A673 (cell line): Measurements from ENCODE around the gene OSBP2. TPM values are rescaled to one million over a fixed set of nuclear protein-coding genes. Genes with fewer than 3 reads are reported as not detected.
A peak's percentile ranks its signal among the peaks of the same experiment; 100 is the strongest.

Source experiments
- BruUV-seq: library from RNA; stranded (reverse); fragments of 400-500 nt; replicated peaks from 2 replicates; lab custom pipeline; 2021; lab: Mats Ljungman, UMichigan
- CTCF ChIA-PET: fragments of 300-600 bp; sonication (Branson Sonifier 250); formaldehyde crosslinking; loops from one replicate; lab custom pipeline; 2022; ENCODE audit warnings: antibody characterized with exemption; lab: Charles Lee
- POLR2A ChIA-PET: fragments of 300-600 bp; sonication (Branson Sonifier 250); formaldehyde crosslinking; loops from one replicate; lab custom pipeline; 2022; ENCODE audit warnings: antibody characterized with exemption; ENCODE audit not compliant: low non-redundant PET; lab: Charles Lee
- DNase-seq: peaks from one replicate; pipeline ENCODE4 v3.0.0-alpha.2; 2015; ENCODE audit warnings: low spot score
- H3K27ac ChIP-seq: fragments of 200-600 bp; sonication (generic); 2 replicates; pipeline ENCODE4 v1.5.1; 2016; ENCODE audit warnings: mixed run types, low read depth, mild to moderate bottlenecking, mixed read lengths, antibody characterized with exemption, low read length; ENCODE audit not compliant: poor library complexity, severe bottlenecking
- H3K27me3 ChIP-seq: fragments of 200-600 bp; sonication (generic); replicated peaks from 2 replicates; pipeline ENCODE4 v1.6.1; 2017; ENCODE audit warnings: mixed run types, low read depth, mild to moderate bottlenecking, mixed read lengths, antibody characterized with exemption, low read length; ENCODE audit not compliant: insufficient read depth, poor library complexity
- H3K36me3 ChIP-seq: fragments of 200-600 bp; sonication (generic); 2 replicates; pipeline ENCODE4 v1.6.1; 2016; ENCODE audit warnings: mixed run types, mild to moderate bottlenecking, mixed read lengths, antibody characterized with exemption, low read length; ENCODE audit not compliant: insufficient read depth, poor library complexity, severe bottlenecking
- H3K4me1 ChIP-seq: fragments of 200-600 bp; sonication (generic); 2 replicates; pipeline ENCODE4 v1.6.1; 2017; ENCODE audit warnings: mixed run types, mild to moderate bottlenecking, mixed read lengths, antibody characterized with exemption, low read length; ENCODE audit not compliant: insufficient read depth, poor library complexity, severe bottlenecking
- H3K4me3 ChIP-seq: fragments of 200-600 bp; sonication (generic); 2 replicates; pipeline ENCODE4 v1.5.1; 2016; ENCODE audit warnings: low read depth, mixed run types, mild to moderate bottlenecking, mixed read lengths, low read length; ENCODE audit not compliant: poor library complexity, severe bottlenecking
- H3K9me3 ChIP-seq: fragments of 200-600 bp; sonication (generic); 2 replicates; pipeline ENCODE4 v1.6.1; 2016; ENCODE audit warnings: mixed run types, low read depth, mild to moderate bottlenecking, mixed read lengths, antibody characterized with exemption, low read length; ENCODE audit not compliant: poor library complexity, severe bottlenecking
- CTCF ChIP-seq: fragments of 300-800, 200-600 bp; sonication (generic); conservative IDR thresholded peaks from 2 replicates; pipeline ENCODE4 v1.5.1; 2017; ENCODE audit warnings: low read depth, mild to moderate bottlenecking, antibody characterized with exemption, low read length, moderate library complexity, mixed read lengths
- EZH2 ChIP-seq: fragments of 200-600 bp; sonication (generic); IDR thresholded peaks from 2 replicates; pipeline ENCODE4 v1.6.1; 2017; ENCODE audit warnings: borderline replicate concordance, low read depth, mild to moderate bottlenecking, mixed read lengths, antibody characterized with exemption, low read length; ENCODE audit not compliant: poor library complexity, severe bottlenecking
- intact Hi-C: fragments of 100-400 bp; cut with micrococcal nuclease; formaldehyde crosslinking; loops from one replicate; pipeline ENCODE4 v1.10.0; 2022; ENCODE audit not compliant: unreplicated experiment
- total RNA-seq: library from RNA; stranded (reverse); gene quantifications from 2 replicates; pipeline ENCODE4 v1.2.3, GENCODE V29; 2021

OSBP2 gene
- total RNA-seq, 1 experiment from 2014 or later: 1.8 TPM

- ChIA-PET POLR2A (no interaction called here), CTCF (interaction anchor here (0.6 to 0.8 kb wide), 2 partner anchors 461 to 509 kb away, joined by 3 to 6 read pairs; no protein-coding TSS in a partner anchor)
- H3K4me3 ChIP-seq: no peak overlapping the region
- BruUV-seq: no TSS peak
- H3K4me1 ChIP-seq: no peaks in the 10 kb centered on the region
- H3K9me3 ChIP-seq: no peaks in the 10 kb centered on the region
- TF ChIP-seq EZH2: no peak
- TF ChIP-seq CTCF: peak; percentile 73
- intact Hi-C loops: loop anchor here (1.0 to 5.0 kb wide), 3 partner anchors 156 to 385 kb away; partner anchors contain the start of gene SMTN
- H3K27me3 ChIP-seq: no peaks in the 10 kb centered on the region
- no peaks in the 10 kb centered on the region for H3K36me3 ChIP-seq
- peak; percentile 75 for DNase-seq
- H3K27ac ChIP-seq: no peak overlapping the region
These were observed 69.4 kb downstream of the OSBP2 start for GRCh38 chr22:30763815-30764673.

GRCh38 chr22:30767661-30768060 lies 73.0 kb downstream of the OSBP2 start:
- Histone ChIP-seq H3K27ac (no peak overlapping the region), H3K9me3 (no peaks in the 10 kb centered on the region), H3K4me1 (no peaks in the 10 kb centered on the region), H3K27me3 (no peaks in the 10 kb centered on the region), H3K4me3 (no peak overlapping the region), H3K36me3 (no peaks in the 10 kb centered on the region)
- ChIA-PET CTCF (no interaction called here), POLR2A (no interaction called here)
- no TSS peak for BruUV-seq
- DNase-seq: no peak
- TF ChIP-seq EZH2 (no peak), CTCF (no peak)
- intact Hi-C loops: no loop called here

- intact Hi-C loops: no loop called here
These were observed 76.0 kb downstream of the OSBP2 start for GRCh38 chr22:30770716-30771115.

More at GRCh38 chr22:30770716-30771115, 76.0 kb downstream of the OSBP2 start:
- ChIA-PET CTCF (no interaction called here), POLR2A (no interaction called here)
- H3K4me1 ChIP-seq: no peaks in the 10 kb centered on the region
- no peak overlapping the region for H3K4me3 ChIP-seq
- DNase-seq: no peak
- no TSS peak for BruUV-seq
- no peak for TF ChIP-seq EZH2
- TF ChIP-seq CTCF: no peak
- no peaks in the 10 kb centered on the region for H3K27me3 ChIP-seq
- no peaks in the 10 kb centered on the region for H3K36me3 ChIP-seq
- H3K9me3 ChIP-seq: no peaks in the 10 kb centered on the region
- H3K27ac ChIP-seq: no peak overlapping the region
